ENCODE measurements around the gene TMED6.

- TF ChIP-seq CTCF (IDR thresholded peaks at IDR 0.05), result no peak
- TF ChIP-seq POLR2A (IDR thresholded peaks at IDR 0.05), result no peak
Observed at GRCh38 chr16:69386596-69386995, 35.0 kb upstream of the TMED6 start.
